Measurements from ENCODE around the gene IFNW1.
A peak's percentile ranks its signal among the peaks of the same experiment; 100 is the strongest.
"Not testable (repeated sequence)": the region's sequence is repeated elsewhere in the genome, so short reads cannot be mapped to it uniquely, and the experiment has no call there.

IFNW1 gene

DNA sequence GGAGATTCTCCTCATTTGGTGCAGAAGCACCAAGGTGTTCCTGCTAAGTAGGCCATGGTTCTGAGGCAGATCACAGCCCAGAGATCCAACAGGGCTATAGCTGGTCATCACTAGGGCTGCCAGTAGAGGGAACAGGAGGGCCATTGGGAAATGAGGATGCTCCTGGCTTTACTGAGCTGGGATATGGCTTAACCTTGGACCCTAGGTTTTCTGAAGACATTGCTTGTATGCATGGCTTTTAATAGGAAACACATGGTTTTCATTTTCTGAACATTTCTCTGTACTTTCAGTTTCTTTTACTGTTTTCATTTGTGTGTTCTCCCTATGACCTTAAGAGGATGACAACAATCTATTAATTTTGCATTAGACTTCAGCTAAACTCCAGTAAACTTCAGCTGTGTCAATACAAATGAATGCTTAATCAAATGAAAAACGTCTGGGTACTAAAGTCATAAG is at the start of gene IFNW1:
IFNW1 (minus strand) TSS at position 406 of the 456 bp plus-strand sequence; CDS start at position 144, 262 bp downstream.
- no peak within 1 kb of the TSS for H3K4me3 Mint-ChIP-seq
- no peaks in the 10 kb centered on the region for H3K27me3 Mint-ChIP-seq
- intact Hi-C loops (cut with micrococcal nuclease), result no loop called here
- no peak within 1 kb of the TSS for H3K27ac Mint-ChIP-seq
- peaks cover 20% of the 10 kb centered on the region for H3K4me1 Mint-ChIP-seq (ENCODE audit: low read depth)
- H3K9me3 Mint-ChIP-seq, result no peaks in the 10 kb centered on the region
- no peaks in the 10 kb centered on the region for H3K36me3 Mint-ChIP-seq (ENCODE audit: low read depth)

DNA sequence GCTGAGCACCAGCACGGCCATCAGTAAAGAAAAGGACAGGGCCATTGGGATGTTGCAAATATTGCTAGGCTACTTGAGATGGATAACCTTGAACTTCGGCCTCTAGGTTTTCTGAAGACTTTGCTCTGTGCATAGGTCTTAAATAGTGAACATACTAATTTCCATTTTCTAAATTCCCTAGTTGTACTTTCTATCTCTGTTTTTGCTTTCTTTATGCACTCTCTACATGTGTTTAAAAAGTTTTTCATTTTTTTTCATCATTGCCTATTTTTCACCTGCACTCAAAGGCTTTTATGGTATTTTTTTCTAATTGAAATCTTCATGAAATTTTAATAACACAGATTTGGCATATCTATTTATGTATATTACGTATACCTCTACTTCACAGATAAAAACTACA is 45.9 kb upstream of the IFNW1 start, which contains the start of gene IFNA4:
IFNA4 (minus strand) TSS at position 101 of the 400 bp plus-strand sequence; CDS start at position 45, 56 bp downstream.
- H3K27me3 Mint-ChIP-seq; H3K9me3 Mint-ChIP-seq; H3K27ac Mint-ChIP-seq; intact Hi-C loops (cut with micrococcal nuclease); H3K36me3 Mint-ChIP-seq (ENCODE audit: low read depth); H3K4me3 Mint-ChIP-seq: not testable (repeated sequence)
- peaks cover 29% of the 10 kb centered on the region for H3K4me1 Mint-ChIP-seq (ENCODE audit: low read depth)

DNA sequence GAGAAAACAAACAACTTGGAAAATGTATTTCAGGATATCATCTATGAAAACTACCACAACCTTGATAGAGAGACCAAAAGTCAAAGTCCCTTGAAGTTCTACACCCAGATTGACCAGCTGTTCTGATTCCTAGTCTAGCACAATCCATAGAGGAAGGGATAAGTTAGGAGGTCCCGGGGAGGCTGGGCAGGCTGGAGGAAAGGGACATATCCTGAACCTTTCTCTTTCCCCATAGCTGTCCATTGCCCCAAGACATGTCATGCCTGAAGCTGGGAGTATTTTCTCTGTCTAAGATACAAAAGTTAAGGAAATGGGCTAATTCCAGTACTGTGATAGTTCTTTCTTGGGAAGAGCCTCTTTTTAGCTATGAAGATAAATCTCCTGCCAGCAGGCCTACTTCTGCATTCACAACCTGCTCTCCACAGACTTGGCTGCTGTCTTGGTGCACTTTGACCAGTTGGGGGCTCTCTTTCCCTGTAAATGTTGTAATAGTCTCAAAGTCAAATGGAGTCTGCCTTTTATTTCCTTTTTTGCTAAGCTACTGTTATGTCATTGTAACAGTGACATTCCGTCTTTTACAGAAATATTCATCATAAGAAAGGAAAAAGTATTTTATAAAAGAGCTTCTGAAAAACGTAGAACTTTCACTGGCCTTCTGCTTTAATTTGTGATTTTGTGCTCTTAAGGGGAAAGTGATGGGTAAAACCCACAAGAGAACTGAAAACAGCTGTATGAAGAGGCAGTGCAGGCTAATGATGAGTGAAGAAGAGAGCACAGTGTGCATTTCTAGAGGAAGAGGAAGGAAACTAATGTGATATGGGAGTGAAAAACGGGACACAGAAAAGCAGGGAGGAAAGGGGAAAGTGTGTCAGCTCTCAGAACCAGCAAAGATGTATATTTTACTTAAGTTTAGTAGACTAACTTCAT is 41.4 kb upstream of the IFNW1 start:
- H3K9me3 Mint-ChIP-seq; H3K4me3 Mint-ChIP-seq; intact Hi-C loops (cut with micrococcal nuclease); H3K36me3 Mint-ChIP-seq (ENCODE audit: low read depth); H3K27me3 Mint-ChIP-seq: not testable (repeated sequence)
- peaks cover 22% of the 10 kb centered on the region for H3K4me1 Mint-ChIP-seq (ENCODE audit: low read depth)
- H3K27ac Mint-ChIP-seq, result peak overlapping the region; percentile 33

DNA sequence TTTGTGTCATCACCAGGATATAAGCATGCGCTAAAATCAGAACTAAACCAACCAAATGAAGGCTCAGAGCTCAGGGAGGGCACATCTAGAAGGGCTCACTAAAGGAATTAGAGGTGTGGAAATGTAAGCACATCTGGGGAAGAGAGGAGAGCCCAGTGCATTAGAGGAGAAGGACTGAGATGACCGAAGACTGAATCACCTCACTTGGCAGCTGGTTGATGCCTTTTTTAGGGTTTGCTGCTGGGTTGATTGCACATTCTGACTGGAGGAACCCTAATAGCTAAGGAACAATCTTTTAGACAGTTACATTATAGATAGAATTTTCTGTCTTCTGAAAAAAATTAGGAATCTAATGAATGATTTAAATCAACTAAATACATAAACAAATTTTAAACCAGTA is 33.0 kb upstream of the IFNW1 start:
- no peaks in the 10 kb centered on the region for H3K9me3 Mint-ChIP-seq
- H3K4me3 Mint-ChIP-seq, result no peak overlapping the region
- no peaks in the 10 kb centered on the region for H3K36me3 Mint-ChIP-seq (ENCODE audit: low read depth)
- H3K4me1 Mint-ChIP-seq (ENCODE audit: low read depth), result peaks cover under 1% of the 10 kb centered on the region
- H3K27me3 Mint-ChIP-seq, result no peaks in the 10 kb centered on the region
- intact Hi-C loops (cut with micrococcal nuclease), result no loop called here
- H3K27ac Mint-ChIP-seq, result no peak overlapping the region

DNA sequence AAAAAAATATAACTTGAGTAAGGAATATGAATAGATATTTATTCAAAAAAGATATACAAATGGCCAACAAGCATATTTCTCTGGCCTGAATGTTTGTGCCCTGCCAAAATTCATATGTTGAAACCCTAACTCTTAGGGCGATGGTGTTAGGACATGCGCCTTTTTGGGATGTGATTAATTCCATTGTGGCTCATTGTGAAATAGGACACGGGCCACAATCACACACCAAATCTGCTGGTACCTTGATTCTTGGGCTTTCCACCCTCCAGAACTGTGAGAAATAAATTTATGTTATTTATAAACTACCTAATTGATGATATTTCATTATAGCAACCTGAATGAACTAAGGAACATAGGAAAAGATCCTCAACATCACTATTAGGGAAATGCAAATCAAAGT is 30.5 kb upstream of the IFNW1 start:
- no peak overlapping the region for H3K27ac Mint-ChIP-seq
- H3K27me3 Mint-ChIP-seq, result no peaks in the 10 kb centered on the region
- H3K4me3 Mint-ChIP-seq, result no peak overlapping the region
- intact Hi-C loops (cut with micrococcal nuclease), result no loop called here
- H3K9me3 Mint-ChIP-seq, result no peaks in the 10 kb centered on the region
- H3K4me1 Mint-ChIP-seq (ENCODE audit: low read depth), result peaks cover 9% of the 10 kb centered on the region
- H3K36me3 Mint-ChIP-seq (ENCODE audit: low read depth), result no peaks in the 10 kb centered on the region

DNA sequence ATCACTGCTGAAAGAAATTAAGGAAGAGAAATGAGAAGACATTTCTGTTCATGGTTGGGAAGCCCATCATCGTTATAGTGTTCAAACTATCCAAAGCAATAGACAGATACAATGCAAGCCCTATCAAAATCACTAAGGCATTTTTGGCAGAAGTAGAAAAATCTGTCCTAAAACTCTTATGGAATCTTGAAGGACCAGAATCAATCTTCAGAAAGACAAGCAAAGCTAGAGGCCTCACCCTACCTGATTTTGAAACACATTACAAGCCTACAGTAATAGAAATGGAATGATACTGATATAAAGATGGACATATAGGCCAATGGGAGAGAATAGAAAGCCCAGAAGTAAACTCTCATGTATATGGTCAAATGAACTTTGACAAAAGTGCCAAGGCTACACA is 29.7 kb upstream of the IFNW1 start:
- no peak overlapping the region for H3K4me3 Mint-ChIP-seq
- H3K4me1 Mint-ChIP-seq (ENCODE audit: low read depth), result peaks cover 9% of the 10 kb centered on the region
- H3K9me3 Mint-ChIP-seq, result no peaks in the 10 kb centered on the region
- H3K27me3 Mint-ChIP-seq, result no peaks in the 10 kb centered on the region
- no peak overlapping the region for H3K27ac Mint-ChIP-seq
- no peaks in the 10 kb centered on the region for H3K36me3 Mint-ChIP-seq (ENCODE audit: low read depth)
- intact Hi-C loops (cut with micrococcal nuclease), result no loop called here

DNA sequence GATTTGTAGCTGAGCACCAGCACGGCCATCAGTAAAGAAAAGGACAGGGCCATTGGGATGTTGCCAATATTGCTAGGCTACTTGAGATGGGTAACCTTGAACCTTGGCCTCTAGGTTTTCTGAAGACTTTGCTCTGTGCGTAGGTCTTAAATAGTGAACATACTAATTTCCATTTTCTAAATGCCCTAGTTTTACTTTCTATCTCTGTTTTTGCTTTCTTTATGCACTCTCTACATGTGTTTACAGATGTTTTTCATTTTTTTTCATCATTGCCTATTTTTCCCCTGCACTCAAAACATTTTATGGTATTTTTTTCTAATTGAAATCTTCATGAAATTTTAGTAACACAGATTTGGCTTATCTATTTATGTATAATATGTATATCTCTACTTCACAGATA is 24.9 kb upstream of the IFNW1 start, which contains the start of gene IFNA21:
IFNA21 (minus strand) TSS at position 101 of the 400 bp plus-strand sequence; CDS start at position 53, 48 bp downstream.
- H3K4me1 Mint-ChIP-seq (ENCODE audit: low read depth); H3K4me3 Mint-ChIP-seq; H3K27ac Mint-ChIP-seq; H3K27me3 Mint-ChIP-seq; intact Hi-C loops (cut with micrococcal nuclease); H3K9me3 Mint-ChIP-seq; H3K36me3 Mint-ChIP-seq (ENCODE audit: low read depth): not testable (repeated sequence)

DNA sequence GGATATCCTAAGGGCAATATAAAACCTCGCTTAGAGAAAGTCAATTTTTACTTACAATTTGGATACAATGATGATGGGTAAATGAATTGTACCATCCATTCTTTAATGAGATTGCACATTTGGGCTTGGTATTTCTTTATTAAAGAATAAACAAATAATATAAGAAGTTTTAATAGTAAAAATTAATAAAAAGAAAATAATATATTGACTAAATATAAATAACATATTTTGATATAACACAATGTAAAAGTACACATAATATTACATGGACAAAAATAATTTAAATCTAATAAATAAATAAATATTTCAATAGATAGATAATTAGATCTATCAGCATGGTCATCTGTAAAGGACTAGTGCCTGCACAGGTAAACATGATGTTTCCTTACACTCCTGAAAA is 23.9 kb upstream of the IFNW1 start:
- no peaks in the 10 kb centered on the region for H3K27me3 Mint-ChIP-seq
- H3K4me3 Mint-ChIP-seq, result no peak overlapping the region
- H3K36me3 Mint-ChIP-seq (ENCODE audit: low read depth), result no peaks in the 10 kb centered on the region
- peaks cover 15% of the 10 kb centered on the region for H3K4me1 Mint-ChIP-seq (ENCODE audit: low read depth)
- H3K27ac Mint-ChIP-seq, result no peak overlapping the region
- no peaks in the 10 kb centered on the region for H3K9me3 Mint-ChIP-seq
- intact Hi-C loops (cut with micrococcal nuclease), result no loop called here

DNA sequence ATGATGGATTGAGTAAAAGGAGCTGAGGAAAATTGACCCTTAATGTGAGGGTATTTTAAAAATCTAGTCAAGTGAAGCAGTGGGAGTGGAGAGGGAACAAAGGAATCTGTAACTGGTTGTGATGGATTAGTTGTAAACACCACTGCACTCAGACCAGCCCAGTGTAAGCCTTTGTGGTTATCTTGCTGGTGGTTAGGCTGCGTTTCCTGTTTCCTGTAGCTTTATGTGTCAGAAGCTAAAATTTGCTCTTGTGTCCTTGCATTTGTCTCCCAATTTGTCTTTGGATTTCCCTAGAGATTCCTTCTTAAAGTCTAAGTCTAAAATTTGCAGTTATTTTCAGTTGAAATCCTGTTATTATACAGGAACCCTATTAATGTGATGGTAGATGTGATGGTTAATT is 18.5 kb upstream of the IFNW1 start:
- Mint-ChIP-seq H3K27me3 (no peaks in the 10 kb centered on the region), H3K36me3 (ENCODE audit: low read depth) (no peaks in the 10 kb centered on the region), H3K4me3 (no peak overlapping the region), H3K27ac (no peak overlapping the region), H3K4me1 (ENCODE audit: low read depth) (peaks cover 14% of the 10 kb centered on the region), H3K9me3 (no peaks in the 10 kb centered on the region)
- intact Hi-C loops (cut with micrococcal nuclease), result no loop called here

DNA sequence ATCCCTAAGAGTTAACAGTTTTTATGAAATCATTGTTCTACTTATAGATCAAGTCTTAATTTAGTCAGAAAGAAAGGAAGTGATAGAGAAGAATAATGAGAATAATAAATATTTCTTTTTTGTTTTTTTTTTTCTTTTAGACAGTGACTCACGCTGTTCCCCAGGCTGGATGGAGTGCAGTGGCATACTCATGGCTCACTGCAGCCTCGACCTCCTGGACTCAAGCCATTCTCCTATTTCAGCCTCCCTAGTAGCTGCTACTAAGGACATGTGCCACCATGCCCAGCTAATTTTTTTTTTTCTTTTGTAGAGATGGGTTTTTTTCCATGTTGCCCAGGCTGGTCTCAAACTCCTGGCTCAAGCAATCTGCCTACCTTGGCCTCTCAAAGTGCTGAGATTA is 13.9 kb upstream of the IFNW1 start:
- Mint-ChIP-seq H3K36me3 (ENCODE audit: low read depth) (no peaks in the 10 kb centered on the region), H3K4me3 (no peak overlapping the region), H3K27ac (no peak overlapping the region), H3K4me1 (ENCODE audit: low read depth) (peaks cover 27% of the 10 kb centered on the region), H3K9me3 (no peaks in the 10 kb centered on the region), H3K27me3 (no peaks in the 10 kb centered on the region)
- intact Hi-C loops (cut with micrococcal nuclease), result no loop called here

DNA sequence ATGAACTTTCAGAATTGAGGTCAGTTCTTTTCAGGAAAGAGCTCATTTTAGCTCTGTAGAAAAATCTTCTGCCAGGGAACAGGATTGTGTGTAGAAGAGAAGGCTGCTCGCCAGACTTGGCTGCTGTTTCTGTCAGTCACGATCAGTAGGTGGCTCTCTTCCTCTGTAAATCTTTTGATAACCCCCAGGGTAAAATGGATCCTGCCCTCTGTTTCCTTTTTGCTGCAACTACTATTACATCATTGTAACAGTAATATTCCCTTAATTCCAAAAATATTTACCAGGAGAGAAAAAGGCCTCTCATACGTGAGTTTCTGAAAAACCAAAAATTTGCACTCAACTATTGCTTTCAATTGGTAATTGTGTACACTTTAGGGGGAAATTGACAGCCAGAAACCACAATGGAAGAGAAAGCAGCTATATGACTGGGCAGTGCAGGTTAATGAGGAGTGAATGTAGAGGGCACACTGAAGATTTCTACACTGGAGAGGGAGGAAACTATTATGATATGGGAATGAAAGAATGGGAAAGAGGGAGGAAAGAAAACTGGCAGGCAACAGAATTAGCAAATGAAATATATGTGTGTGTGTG is 12.5 kb upstream of the IFNW1 start:
- Mint-ChIP-seq H3K4me1 (ENCODE audit: low read depth) (peaks cover 19% of the 10 kb centered on the region), H3K27ac (no peak overlapping the region), H3K9me3 (peaks cover 13% of the 10 kb centered on the region), H3K4me3 (no peak overlapping the region), H3K36me3 (ENCODE audit: low read depth) (no peaks in the 10 kb centered on the region), H3K27me3 (peaks cover 2% of the 10 kb centered on the region)
- intact Hi-C loops (cut with micrococcal nuclease), result no loop called here

DNA sequence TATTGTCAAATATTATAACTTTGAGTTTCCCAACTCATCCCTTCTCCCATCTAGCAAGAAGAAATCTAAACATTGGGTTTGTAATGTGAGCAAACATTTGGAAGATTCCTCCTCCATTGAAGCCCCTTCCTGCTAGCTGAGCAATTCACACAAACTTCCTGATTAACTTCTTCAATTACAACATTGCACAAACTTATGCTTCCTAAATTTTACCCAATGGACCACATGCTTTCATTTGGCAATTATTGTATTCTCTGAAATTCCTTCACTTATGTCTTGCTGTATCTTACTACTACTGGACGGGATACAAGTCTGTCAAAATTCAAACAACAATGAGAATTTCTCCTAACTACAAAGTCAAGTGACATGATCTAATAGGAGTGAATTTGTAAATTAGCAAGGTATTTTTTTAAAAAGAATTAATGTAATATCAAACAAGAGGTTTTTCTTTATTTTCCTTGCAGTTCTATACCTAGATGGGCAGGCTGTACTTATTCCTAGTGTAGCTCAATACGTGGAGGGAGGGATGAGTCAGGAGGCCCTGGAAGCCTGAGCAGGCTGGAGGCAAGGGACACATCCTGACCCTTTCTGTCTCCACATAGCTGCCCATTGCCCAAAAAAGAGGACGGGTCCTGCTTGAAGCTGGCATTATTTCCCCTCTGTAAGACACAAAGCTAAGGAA is 11.8 kb upstream of the IFNW1 start:
- Mint-ChIP-seq H3K4me3 (no peak overlapping the region), H3K27me3 (peaks cover 2% of the 10 kb centered on the region), H3K36me3 (ENCODE audit: low read depth) (no peaks in the 10 kb centered on the region), H3K4me1 (ENCODE audit: low read depth) (peaks cover 19% of the 10 kb centered on the region), H3K27ac (no peak overlapping the region), H3K9me3 (peaks cover 19% of the 10 kb centered on the region)
- intact Hi-C loops (cut with micrococcal nuclease), result no loop called here

DNA sequence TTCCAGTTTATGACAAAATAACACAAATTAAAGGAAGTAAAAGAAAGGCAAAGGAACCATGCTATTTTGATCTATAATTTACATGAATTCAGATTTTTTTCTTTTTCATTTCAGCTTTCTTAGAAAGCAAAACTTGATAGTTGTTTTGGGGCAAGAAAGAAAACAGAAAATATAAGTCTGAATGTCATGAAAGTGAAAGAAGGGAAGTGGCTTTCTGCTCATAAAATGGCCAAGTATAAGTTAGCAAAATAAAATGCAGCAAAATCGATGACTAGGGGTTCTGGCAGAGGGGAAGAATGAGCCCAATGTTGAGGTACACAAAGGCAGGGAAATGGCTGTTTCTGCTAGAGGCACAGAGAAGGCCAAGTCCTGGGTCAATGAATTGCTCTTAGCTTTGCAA is 3.0 kb upstream of the IFNW1 start:
- Mint-ChIP-seq H3K27me3 (no peaks in the 10 kb centered on the region), H3K4me3 (peak overlapping the region; percentile 24), H3K9me3 (peaks cover 25% of the 10 kb centered on the region), H3K4me1 (ENCODE audit: low read depth) (peaks cover 17% of the 10 kb centered on the region), H3K36me3 (ENCODE audit: low read depth) (no peaks in the 10 kb centered on the region), H3K27ac (peak overlapping the region; percentile 51)
- intact Hi-C loops (cut with micrococcal nuclease), result no loop called here

DNA sequence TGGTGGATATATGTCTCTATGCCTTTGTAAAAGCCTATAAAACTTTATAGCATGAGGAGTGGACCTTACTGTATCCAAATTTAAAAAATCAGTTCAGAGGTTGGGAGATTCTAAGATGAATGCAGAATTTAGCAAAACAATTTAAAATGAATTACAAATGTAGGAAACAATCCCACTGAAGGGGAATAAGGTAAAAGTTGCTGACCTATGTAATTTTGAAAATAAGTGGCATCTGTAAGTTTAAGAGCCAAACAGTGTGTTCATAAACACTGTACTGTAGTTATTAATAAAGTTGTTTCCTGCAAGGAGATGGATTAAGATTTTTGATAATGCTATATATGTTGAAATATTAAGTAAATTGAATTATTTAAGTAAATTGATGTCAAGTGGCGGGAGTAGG is 4.6 kb downstream of the IFNW1 start:
- H3K4me1 Mint-ChIP-seq (ENCODE audit: low read depth), result peaks cover 7% of the 10 kb centered on the region
- H3K9me3 Mint-ChIP-seq, result no peaks in the 10 kb centered on the region
- no peak overlapping the region for H3K4me3 Mint-ChIP-seq
- intact Hi-C loops (cut with micrococcal nuclease), result no loop called here
- no peaks in the 10 kb centered on the region for H3K27me3 Mint-ChIP-seq
- no peak overlapping the region for H3K27ac Mint-ChIP-seq
- H3K36me3 Mint-ChIP-seq (ENCODE audit: low read depth), result no peaks in the 10 kb centered on the region

Measured in dendritic cell treated with granulocyte-macrophage colony-stimulating factor and Interleukin-4, amounts not matched to agents 40 ng/mL and 50 ng/mL, for 4 days (primary cell).